K562 (cell line): Measurements from ENCODE around the gene TBX1. TPM values are rescaled to one million over a fixed set of nuclear protein-coding genes. Genes with fewer than 3 reads are reported as not detected.

Experiments used
- C11orf30 ChIP-seq: fragments of 450-650 bp; IDR thresholded peaks from 2 replicates; pipeline ENCODE4 v1.6.1; 2016; ENCODE audit warnings: low read depth, mild to moderate bottlenecking
- CBX3 ChIP-seq, 2 experiments: IDR thresholded peaks; 1 replicate in 1 of 2; 2 replicates in 1 of 2; pipeline ENCODE4 v1.6.1; 2012; ENCODE audit warnings: inconsistent platforms in 2 of 2, low read length in 2 of 2, borderline replicate concordance in 1 of 2, control low read depth in 1 of 2
- HMG20A ChIP-seq: fragments of 450-650 bp; formaldehyde crosslinking; conservative IDR thresholded peaks from 2 replicates; pipeline ENCODE4 v1.4.0; 2020; ENCODE audit warnings: mild to moderate bottlenecking, mixed read lengths
- MEF2A ChIP-seq: IDR thresholded peaks from 2 replicates; pipeline ENCODE4 v1.6.1; 2011; ENCODE audit warnings: low read depth, mild to moderate bottlenecking, low read length, moderate library complexity; ENCODE audit not compliant: control insufficient read depth
- PCBP2 ChIP-seq: fragments of 200-400 bp; formaldehyde crosslinking; IDR thresholded peaks from 2 replicates; pipeline ENCODE4 v1.6.1; 2018; ENCODE audit warnings: low read length, low read depth, mild to moderate bottlenecking, moderate library complexity; ENCODE audit not compliant: poor library complexity, severe bottlenecking
- POLR2A ChIP-seq: fragments of 450-650 bp; conservative IDR thresholded peaks from 2 replicates; pipeline ENCODE4 v1.6.1; 2016
- POLR2B ChIP-seq: fragments of 450-650 bp; IDR thresholded peaks from 2 replicates; pipeline ENCODE4 v1.6.1; 2018; ENCODE audit warnings: low read depth; ENCODE audit not compliant: partially characterized antibody
- SRF ChIP-seq, 2 experiments: fragments of 250-450, 450-650 bp in 1 of 2; sonication (Bioruptor Pico) in 1 of 2; sonication (generic) in 1 of 2; formaldehyde crosslinking; IDR thresholded peaks; 2 replicates each; pipeline versions ENCODE4 v1.5.0 to v1.5.1; 2020 to 2022; ENCODE audit warnings: mild to moderate bottlenecking in 1 of 2, missing genetic modification reagents in 1 of 2
- TOE1 ChIP-seq, 2 experiments: fragments of 450-650 bp in 1 of 2; sonication (generic) in 1 of 2; formaldehyde crosslinking in 1 of 2; IDR thresholded peaks; 2 replicates each; pipeline versions ENCODE4 v1.7.1 to v1.8.0; 2016 to 2022; ENCODE audit warnings: borderline replicate concordance in 2 of 2, mild to moderate bottlenecking in 2 of 2, antibody characterized with exemption in 1 of 2, inconsistent platforms in 1 of 2, low read depth in 1 of 2, missing genetic modification reagents in 1 of 2, moderate library complexity in 1 of 2
- ZC3H4 ChIP-seq: sonication (generic); formaldehyde crosslinking; IDR thresholded peaks from 2 replicates; pipeline ENCODE4 v1.9.0; 2021; ENCODE audit warnings: missing genetic modification reagents, borderline replicate concordance
- ZNF695 ChIP-seq: fragments of 450-650 bp; formaldehyde crosslinking; IDR thresholded peaks from 2 replicates; pipeline ENCODE4 v1.4.0; 2020; ENCODE audit warnings: mild to moderate bottlenecking, moderate library complexity
- polyA plus RNA-seq, 8 experiments: library from polyadenylated mRNA; depleted of rRNA in 4 of 8; stranded (reverse) in 5 of 8; unstranded in 3 of 8; fragments of >200 nt; fragmentation: Nextera tagmentation in 2 of 8; fragmentation: Illumina TruSeq in 1 of 8; extraction: Ambion mirVana in 2 of 8; extraction: Trizol in 1 of 8; gene quantifications; 2 replicates each; pipeline versions ENCODE4 v1.2.1 to v1.2.3, GENCODE V29; 2011 to 2014; ENCODE audit warnings: inconsistent platforms in 1 of 8, missing spikeins in 1 of 8
- total RNA-seq, 7 experiments: library from RNA; depleted of rRNA in 6 of 7; stranded (reverse); fragments of >200 nt in 6 of 7; fragmentation: Illumina TruSeq in 2 of 7; extraction: Trizol in 2 of 7; gene quantifications; 2 replicates each; pipeline versions ENCODE4 v1.2.1 to v1.2.3, GENCODE V29; 2011 to 2021; ENCODE audit warnings: low replicate concordance in 1 of 7
- TF ChIP-seq, protein P1 (sequence below): fragments of 250-450 bp; sonication (Bioruptor Pico); IDR thresholded peaks from 2 replicates; pipeline ENCODE4 v1.4.0; 2020; ENCODE audit warnings: mild to moderate bottlenecking, moderate library complexity
- TF ChIP-seq, protein P2 (sequence below): fragments of 450-650 bp; IDR thresholded peaks from 2 replicates; pipeline ENCODE4 v1.6.1; 2017; ENCODE audit warnings: antibody characterized with exemption, mild to moderate bottlenecking
- TF ChIP-seq, protein P3 (sequence below): fragments of 250-450 bp; sonication (Bioruptor Pico); IDR thresholded peaks from 2 replicates; pipeline ENCODE4 v1.5.0; 2022; ENCODE audit warnings: mild to moderate bottlenecking
- TF ChIP-seq, protein P4 (sequence below): fragments of 450-650 bp; IDR thresholded peaks from 2 replicates; pipeline ENCODE4 v1.6.1; 2018; ENCODE audit warnings: mild to moderate bottlenecking, low read depth; ENCODE audit not compliant: partially characterized antibody

TBX1 gene
- total and polyA plus RNA-seq, 9 of the 15 experiments (the other 6 are each of a cell fraction or from before 2014, with no cell fraction given): 0.07 to 35.0 (median 3.9) TPM

DNA sequence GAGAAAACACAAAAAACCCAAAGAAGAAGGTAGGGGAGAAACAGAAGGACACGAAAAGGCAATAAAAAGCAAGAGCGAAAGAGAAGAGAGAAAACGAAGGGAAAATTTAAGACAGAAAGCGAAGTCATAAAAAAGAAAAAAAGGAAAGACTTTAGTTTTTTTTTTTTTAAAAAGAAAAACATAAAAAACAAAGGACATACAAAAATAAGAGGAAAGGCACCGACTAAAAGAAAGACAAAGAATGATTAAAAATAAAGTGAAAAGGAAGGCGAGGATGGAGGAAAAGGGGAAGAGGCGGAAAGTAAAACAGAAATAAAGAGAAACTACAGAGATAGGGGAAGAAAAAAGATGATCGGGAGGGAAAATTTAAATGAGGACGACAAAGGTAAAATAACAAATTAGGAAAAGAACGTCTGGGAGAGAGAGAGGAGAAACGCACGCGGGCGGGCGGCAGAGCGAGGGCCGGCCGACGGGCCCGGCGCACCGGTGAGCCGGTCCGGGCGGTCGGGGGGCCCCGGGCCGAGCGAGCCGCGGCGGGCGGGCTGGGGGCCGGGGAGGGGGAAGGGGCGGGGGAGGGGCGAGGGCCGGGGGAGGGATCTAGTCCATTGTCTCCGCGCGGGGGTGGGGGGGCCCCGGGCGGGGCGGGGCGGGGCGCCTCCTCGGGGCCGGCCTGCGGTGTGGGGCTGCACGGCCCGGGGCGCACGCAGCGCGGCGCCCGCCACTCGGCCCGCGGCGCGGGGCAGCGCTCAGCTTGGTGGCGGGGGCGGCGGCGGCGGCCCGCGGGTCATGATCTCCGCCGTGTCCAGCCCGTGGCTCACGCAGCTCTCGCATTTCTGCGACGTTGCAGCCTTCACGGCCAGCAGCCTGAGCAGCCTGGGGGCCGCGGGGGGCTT is at the start of gene TBX1 (continued):
- TF ChIP-seq, protein P1, sequence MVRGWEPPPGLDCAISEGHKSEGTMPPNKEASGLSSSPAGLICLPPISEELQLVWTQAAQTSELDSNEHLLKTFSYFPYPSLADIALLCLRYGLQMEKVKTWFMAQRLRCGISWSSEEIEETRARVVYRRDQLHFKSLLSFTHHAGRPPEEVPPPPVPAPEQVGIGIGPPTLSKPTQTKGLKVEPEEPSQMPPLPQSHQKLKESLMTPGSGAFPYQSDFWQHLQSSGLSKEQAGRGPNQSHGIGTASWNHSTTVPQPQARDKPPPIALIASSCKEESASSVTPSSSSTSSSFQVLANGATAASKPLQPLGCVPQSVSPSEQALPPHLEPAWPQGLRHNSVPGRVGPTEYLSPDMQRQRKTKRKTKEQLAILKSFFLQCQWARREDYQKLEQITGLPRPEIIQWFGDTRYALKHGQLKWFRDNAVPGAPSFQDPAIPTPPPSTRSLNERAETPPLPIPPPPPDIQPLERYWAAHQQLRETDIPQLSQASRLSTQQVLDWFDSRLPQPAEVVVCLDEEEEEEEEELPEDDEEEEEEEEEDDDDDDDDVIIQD (CRISPR knock-in tag): no peak
- TF ChIP-seq, protein P2, sequence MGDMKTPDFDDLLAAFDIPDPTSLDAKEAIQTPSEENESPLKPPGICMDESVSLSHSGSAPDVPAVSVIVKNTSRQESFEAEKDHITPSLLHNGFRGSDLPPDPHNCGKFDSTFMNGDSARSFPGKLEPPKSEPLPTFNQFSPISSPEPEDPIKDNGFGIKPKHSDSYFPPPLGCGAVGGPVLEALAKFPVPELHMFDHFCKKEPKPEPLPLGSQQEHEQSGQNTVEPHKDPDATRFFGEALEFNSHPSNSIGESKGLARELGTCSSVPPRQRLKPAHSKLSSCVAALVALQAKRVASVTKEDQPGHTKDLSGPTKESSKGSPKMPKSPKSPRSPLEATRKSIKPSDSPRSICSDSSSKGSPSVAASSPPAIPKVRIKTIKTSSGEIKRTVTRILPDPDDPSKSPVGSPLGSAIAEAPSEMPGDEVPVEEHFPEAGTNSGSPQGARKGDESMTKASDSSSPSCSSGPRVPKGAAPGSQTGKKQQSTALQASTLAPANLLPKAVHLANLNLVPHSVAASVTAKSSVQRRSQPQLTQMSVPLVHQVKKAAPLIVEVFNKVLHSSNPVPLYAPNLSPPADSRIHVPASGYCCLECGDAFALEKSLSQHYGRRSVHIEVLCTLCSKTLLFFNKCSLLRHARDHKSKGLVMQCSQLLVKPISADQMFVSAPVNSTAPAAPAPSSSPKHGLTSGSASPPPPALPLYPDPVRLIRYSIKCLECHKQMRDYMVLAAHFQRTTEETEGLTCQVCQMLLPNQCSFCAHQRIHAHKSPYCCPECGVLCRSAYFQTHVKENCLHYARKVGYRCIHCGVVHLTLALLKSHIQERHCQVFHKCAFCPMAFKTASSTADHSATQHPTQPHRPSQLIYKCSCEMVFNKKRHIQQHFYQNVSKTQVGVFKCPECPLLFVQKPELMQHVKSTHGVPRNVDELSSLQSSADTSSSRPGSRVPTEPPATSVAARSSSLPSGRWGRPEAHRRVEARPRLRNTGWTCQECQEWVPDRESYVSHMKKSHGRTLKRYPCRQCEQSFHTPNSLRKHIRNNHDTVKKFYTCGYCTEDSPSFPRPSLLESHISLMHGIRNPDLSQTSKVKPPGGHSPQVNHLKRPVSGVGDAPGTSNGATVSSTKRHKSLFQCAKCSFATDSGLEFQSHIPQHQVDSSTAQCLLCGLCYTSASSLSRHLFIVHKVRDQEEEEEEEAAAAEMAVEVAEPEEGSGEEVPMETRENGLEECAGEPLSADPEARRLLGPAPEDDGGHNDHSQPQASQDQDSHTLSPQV: no peak
- TF ChIP-seq POLR2B: peak; percentile 58
- TF ChIP-seq TOE1 (IDR thresholded peaks at IDR 0.05; ENCODE audit: borderline replicate concordance): peak; percentile 79
- no peak for TF ChIP-seq TOE1 (CRISPR knock-in tag; IDR thresholded peaks at IDR 0.05; ENCODE audit: borderline replicate concordance, low read depth)
- TF ChIP-seq, protein P3, sequence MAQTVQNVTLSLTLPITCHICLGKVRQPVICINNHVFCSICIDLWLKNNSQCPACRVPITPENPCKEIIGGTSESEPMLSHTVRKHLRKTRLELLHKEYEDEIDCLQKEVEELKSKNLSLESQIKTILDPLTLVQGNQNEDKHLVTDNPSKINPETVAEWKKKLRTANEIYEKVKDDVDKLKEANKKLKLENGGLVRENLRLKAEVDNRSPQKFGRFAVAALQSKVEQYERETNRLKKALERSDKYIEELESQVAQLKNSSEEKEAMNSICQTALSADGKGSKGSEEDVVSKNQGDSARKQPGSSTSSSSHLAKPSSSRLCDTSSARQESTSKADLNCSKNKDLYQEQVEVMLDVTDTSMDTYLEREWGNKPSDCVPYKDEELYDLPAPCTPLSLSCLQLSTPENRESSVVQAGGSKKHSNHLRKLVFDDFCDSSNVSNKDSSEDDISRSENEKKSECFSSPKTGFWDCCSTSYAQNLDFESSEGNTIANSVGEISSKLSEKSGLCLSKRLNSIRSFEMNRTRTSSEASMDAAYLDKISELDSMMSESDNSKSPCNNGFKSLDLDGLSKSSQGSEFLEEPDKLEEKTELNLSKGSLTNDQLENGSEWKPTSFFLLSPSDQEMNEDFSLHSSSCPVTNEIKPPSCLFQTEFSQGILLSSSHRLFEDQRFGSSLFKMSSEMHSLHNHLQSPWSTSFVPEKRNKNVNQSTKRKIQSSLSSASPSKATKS (CRISPR knock-in tag): no peak
- no peak for TF ChIP-seq MEF2A
- TF ChIP-seq HMG20A (CRISPR knock-in tag): no peak
- TF ChIP-seq C11orf30: no peak
- peak; percentile 46; the same call in 1 of the 2 replicates for TF ChIP-seq POLR2A
- no peak for TF ChIP-seq PCBP2
- no peak for TF ChIP-seq CBX3 (IDR thresholded peaks at IDR 0.05; ENCODE audit: borderline replicate concordance in 1 of 2, low read length in 2 of 2)
- TF ChIP-seq ZNF695: no peak
- no peak for TF ChIP-seq ZC3H4
- TF ChIP-seq, protein P4, sequence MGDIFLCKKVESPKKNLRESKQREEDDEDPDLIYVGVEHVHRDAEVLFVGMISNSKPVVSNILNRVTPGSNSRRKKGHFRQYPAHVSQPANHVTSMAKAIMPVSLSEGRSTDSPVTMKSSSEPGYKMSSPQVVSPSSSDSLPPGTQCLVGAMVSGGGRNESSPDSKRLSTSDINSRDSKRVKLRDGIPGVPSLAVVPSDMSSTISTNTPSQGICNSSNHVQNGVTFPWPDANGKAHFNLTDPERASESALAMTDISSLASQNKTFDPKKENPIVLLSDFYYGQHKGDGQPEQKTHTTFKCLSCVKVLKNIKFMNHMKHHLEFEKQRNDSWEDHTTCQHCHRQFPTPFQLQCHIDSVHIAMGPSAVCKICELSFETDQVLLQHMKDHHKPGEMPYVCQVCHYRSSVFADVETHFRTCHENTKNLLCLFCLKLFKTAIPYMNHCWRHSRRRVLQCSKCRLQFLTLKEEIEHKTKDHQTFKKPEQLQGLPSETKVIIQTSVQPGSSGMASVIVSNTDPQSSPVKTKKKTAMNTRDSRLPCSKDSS: peak; percentile 79
- TF ChIP-seq SRF (CRISPR knock-in tag; IDR thresholded peaks at IDR 0.05): no peak
